Measurements from ENCODE around the gene FLOT2. TPM values are rescaled to one million over a fixed set of nuclear protein-coding genes. Genes with fewer than 3 reads are reported as not detected.
A peak's percentile ranks its signal among the peaks of the same experiment; 100 is the strongest.

The FLOT2 gene
- total and polyA plus RNA-seq, 2 donors (not counting 3 experiments of a cell fraction or from before 2014, with no cell fraction given): 169 to 180 TPM

DNA sequence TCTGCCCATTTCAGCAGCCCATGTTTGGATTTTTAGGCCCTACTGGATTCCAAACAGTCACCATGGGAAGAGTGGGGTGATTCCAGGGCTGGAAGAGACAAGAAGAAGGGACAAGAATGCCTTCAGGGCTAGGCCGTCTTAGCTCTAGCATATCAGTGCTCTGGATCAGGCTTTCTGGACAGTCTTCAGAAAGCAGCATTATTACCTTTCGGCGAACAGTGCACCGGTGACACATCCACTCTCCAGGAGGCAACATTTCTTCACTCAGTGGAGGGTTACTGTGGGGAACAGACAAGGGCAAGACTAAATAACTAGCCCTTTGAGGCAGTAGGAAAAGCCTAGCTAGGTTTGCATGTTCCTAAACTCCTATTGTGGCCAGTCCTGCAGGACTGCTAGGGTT is 29.3 kb upstream of the FLOT2 start:
- H2AFZ ChIP-seq (ENCODE audit: low read depth, low read length): no peak overlapping the region
- peaks cover 22% of the 10 kb centered on the region for H3K4me1 ChIP-seq (ENCODE audit: control insufficient read depth, extremely low read depth, insufficient read depth, low read length)
- dilution Hi-C loops (cut with MboI; ENCODE audit: extremely low pct_ligation_motif_present, low sequenced_read_pairs) (no loop called here), intact Hi-C loops (cut with micrococcal nuclease) (loop anchor here (1.0 kb wide), 1 partner anchor 23 kb away; no protein-coding TSS in a partner anchor)
- BruUV-seq (replicated peaks): no TSS peak
- peak overlapping the region; percentile 89 for H3K27ac ChIP-seq (ENCODE audit: insufficient read depth, low read depth, low read length)
- H3K79me2 ChIP-seq (ENCODE audit: control insufficient read depth, insufficient read depth, low read length): peaks cover 37% of the 10 kb centered on the region
- no peaks in the 10 kb centered on the region for H3K9me3 ChIP-seq (replicated peaks; ENCODE audit: control insufficient read depth, insufficient read depth, low read length)
- FAIRE-seq: no peak
- ChIA-PET CTCF (interaction anchor here (0.6 to 5.3 kb wide), 10 partner anchors 10 to 200 kb away, joined by 3 to 28 read pairs (median 10); no protein-coding TSS in a partner anchor), POLR2A (interaction anchor here (0.6 kb wide), 2 partner anchors 80 to 195 kb away, joined by 3 read pairs; no protein-coding TSS in a partner anchor)
- H4K20me1 ChIP-seq (replicated peaks; ENCODE audit: control insufficient read depth, extremely low read depth, insufficient read depth, low read length): peaks cover 2% of the 10 kb centered on the region
- no peak overlapping the region for H3K4me3 ChIP-seq (replicated peaks in 1 of 3; ENCODE audit: insufficient read depth in 1 of 3, low read depth in 1 of 3, low read length in 3 of 3)
- no peak for TF ChIP-seq CTCF (IDR thresholded peaks at IDR 0.05; ENCODE audit: extremely low read depth in 1 of 2, insufficient read depth in 1 of 2, low read depth in 1 of 2, low read length in 2 of 2)
- no peak for TF ChIP-seq POLR2AphosphoS5 (IDR thresholded peaks at IDR 0.05; ENCODE audit: insufficient read depth, low read depth, low read length)
- TF ChIP-seq MYC (IDR thresholded peaks at IDR 0.05; ENCODE audit: low read depth, low read length): no peak
- no peak for TF ChIP-seq JUN (IDR thresholded peaks at IDR 0.05; ENCODE audit: borderline replicate concordance, insufficient read depth, insufficient read length, low read depth)
- no peak for TF ChIP-seq EZH2 (IDR thresholded peaks at IDR 0.05; ENCODE audit: borderline replicate concordance, low read depth, low read length, severe bottlenecking)
- TF ChIP-seq MAX (IDR thresholded peaks at IDR 0.05; ENCODE audit: insufficient read depth, insufficient read length): no peak
- no peak for TF ChIP-seq POLR2A (IDR thresholded peaks at IDR 0.05; ENCODE audit: low read depth, low read length)
- TF ChIP-seq GATA2 (IDR thresholded peaks at IDR 0.05; ENCODE audit: insufficient read depth, insufficient read length, low read depth, low read length): no peak
- TF ChIP-seq FOS (IDR thresholded peaks at IDR 0.05; ENCODE audit: borderline replicate concordance, insufficient read depth, low read length): no peak
- no peak overlapping the region for H3K9ac ChIP-seq (replicated peaks; ENCODE audit: extremely low read depth, insufficient read depth, low read length)
- no peaks in the 10 kb centered on the region for H3K27me3 ChIP-seq (ENCODE audit: control insufficient read depth in 2 of 2, insufficient read depth in 2 of 2, low read length in 2 of 2)
- no peaks in the 10 kb centered on the region for H3K9me1 ChIP-seq (replicated peaks; ENCODE audit: control insufficient read depth, extremely low read depth, insufficient read depth, low read length)
- H3K4me2 ChIP-seq (ENCODE audit: insufficient read depth, low read length): no peak overlapping the region
- peaks cover 0 to 7% of the 10 kb centered on the region in 2 experiments for H3K36me3 ChIP-seq (ENCODE audit: control insufficient read depth in 2 of 2, extremely low read depth in 1 of 2, insufficient read depth in 2 of 2, low read length in 2 of 2)
- DNase-seq (ENCODE audit: low read depth, low spot score): no peak

All from endothelial cell of umbilical vein (primary cell).